GM18870 (cell line): ENCODE data around the gene CSAD.

Experiments used
- ATAC-seq: cut with Tn5 transposase; IDR thresholded peaks from one replicate; pipeline ENCODE4 v1.9.1; 2021; ENCODE audit warnings: moderate library complexity; ENCODE audit not compliant: unreplicated experiment

Gene CSAD

GRCh38 chr12:53151039-53151438 is 29.7 kb downstream of the CSAD start:
- no peak for ATAC-seq

DNA sequence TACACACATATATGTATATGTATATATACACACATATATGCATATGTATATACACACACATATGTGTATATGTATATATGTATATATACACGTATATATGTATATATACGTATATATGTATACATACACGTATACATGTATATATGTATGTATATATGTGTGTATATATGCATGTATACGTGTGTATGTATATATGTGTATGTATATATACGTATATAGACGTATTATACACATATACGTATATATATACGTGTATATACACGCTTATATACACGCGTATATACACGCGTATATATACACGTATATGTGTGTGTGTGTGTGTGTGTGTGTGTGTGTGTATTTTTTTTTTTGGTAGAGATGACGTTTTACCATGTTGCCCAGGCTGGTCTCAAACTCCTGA is 33.1 kb downstream of the CSAD start:
- no peak for ATAC-seq

DNA sequence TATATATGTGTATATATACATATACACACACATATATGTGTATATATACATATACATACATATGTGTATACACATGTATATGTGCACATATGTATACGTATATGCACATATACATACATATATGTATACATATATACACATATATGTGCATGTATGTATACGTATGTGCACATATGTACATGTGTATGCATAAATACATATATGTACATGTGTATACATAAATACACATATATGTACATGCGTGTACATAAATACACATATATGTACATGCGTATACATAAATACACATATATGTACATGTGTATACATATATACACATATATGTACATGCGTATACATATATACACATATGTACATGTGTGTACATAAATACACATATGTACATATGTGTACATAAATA is 33.5 kb downstream of the CSAD start:
- ATAC-seq = no peak

- no peak for ATAC-seq
Observed at GRCh38 chr12:53145383-53146260, 35.1 kb downstream of the CSAD start.

DNA sequence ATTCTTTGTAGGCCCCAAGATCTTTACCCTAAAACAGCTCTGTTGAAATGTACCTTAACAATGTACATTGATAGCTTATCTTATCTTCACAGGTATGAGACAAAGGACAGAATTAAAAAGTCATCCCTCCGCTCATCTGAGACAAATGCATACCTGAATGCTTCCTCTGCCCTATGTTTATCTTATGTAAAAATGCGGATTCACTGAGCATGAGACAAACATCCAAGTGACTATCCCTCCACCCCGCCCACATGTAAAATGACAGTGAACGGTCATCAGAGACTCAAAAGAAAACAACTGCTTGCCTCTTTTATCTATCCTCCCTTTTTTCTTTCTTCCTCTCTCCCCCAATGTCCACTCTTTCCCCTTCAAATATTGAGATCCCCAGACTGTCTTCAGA is 37.4 kb downstream of the CSAD start:
- no peak for ATAC-seq

GRCh38 chr12:53133722-53134121 is 47.0 kb downstream of the CSAD start:
- no peak for ATAC-seq

GRCh38 chr12:53131844-53132243 is 48.9 kb downstream of the CSAD start:
- no peak for ATAC-seq

- ATAC-seq = no peak
Observed at GRCh38 chr12:53128780-53129569, 51.8 kb downstream of the CSAD start.

DNA sequence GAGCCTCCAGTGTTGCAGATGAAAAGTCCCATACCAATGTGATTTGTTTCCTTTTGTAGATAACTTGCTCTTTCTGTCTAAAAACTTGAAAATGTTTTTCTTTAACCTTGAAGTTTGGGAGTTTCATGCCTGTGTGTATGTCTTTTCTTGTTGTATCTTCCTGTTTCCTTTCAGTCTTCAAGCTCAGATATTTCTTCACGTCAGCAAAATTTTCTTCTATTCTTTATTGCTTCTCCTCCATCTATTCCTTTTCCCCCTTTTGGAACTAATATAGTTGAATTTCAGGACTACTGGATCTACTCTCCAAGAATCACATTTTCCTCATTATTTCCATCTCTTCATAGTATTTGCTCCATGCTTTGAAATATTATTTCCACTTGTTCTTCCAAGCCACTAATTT is 53.6 kb downstream of the CSAD start:
- no peak for ATAC-seq

- no peak for ATAC-seq
Observed at GRCh38 chr12:53124352-53124723, 56.4 kb downstream of the CSAD start.

DNA sequence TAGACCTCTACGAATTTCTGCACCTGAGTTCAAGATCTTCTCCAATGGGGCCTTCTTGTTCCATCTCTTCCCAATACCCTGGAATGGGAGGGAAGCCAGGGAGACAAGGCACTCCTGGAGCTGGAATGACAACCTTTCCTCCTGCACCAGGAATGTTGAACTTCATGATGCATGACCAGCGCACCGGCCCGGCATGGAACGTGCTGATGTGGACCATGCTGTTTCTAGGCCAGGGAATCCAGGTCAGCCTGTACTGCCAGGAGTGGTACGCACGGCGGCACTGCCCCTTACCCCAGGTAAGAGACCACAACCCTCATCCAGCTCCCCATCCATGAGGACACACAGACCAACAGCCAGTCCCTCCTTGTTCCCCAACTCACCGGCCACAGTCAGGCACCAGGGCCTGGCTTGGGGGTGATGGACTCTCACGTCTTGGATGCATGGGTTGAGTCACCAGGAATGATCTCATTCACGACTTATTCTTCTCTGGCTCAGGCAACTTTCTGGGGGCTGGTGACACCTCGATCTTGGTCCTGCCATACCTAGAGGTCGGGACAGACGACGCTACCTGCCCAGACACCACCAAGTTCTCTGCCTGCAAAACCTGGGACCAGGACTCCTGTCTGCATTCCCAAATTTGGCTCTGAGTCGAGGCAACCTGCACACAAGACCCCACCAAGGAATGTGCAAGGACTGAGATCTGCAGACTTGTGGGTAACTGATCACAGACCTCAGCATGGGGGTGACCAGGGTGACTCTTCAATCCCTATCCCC is 57.0 kb downstream of the CSAD start:
- no peak for ATAC-seq

DNA sequence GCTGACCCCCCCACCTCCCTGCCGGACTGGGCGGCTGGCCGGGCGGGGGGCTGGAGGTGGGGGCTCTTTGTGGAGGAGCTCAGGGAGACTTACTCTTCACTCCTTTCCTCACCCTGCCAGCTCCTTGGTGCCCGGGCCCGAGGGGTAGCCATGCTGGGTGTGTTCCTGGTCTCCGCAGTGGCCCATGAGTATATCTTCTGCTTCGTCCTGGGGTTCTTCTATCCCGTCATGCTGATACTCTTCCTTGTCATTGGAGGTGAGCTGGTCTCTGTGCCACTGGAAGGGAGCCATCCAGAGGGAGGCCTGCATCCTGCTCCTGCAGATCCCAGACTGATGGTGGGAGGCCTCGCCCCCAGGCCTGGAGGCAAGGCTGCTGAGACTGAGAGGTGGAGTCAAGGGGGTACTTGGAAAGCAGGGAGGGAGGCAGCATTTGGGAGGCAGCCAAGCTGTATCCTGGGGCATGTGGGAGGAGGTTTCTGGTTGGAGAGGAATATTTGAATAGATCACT is 57.7 kb downstream of the CSAD start:
- ATAC-seq = no peak

GRCh38 chr12:53120685-53121525 is 59.8 kb downstream of the CSAD start:
- no peak for ATAC-seq

DNA sequence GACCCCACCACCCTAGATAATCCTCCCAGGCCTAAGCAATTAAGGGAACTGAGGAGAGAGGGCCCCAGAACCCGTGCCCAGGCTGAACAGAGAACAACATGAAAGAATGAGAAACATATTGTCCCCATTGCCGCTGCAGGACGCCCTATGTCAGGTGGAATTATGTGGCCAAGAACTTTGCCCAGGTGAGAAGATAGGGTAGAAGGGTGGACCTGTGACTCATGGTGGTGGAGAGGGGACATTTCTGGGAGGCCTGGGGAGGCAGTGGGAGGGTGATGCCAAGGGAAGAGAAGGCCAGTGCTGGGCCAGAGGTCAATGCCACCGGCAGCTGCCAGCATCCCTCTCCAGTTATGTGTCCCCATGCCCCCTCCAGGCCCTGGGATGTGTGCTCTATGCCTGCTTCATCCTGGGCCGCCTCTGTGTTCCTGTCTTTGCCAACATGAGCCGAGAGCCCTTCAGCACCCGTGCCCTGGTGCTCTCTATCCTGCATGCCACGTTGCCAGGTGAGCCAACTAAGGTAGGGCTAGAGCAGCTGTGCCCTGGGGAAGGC is 61.9 kb downstream of the CSAD start:
- no peak for ATAC-seq

DNA sequence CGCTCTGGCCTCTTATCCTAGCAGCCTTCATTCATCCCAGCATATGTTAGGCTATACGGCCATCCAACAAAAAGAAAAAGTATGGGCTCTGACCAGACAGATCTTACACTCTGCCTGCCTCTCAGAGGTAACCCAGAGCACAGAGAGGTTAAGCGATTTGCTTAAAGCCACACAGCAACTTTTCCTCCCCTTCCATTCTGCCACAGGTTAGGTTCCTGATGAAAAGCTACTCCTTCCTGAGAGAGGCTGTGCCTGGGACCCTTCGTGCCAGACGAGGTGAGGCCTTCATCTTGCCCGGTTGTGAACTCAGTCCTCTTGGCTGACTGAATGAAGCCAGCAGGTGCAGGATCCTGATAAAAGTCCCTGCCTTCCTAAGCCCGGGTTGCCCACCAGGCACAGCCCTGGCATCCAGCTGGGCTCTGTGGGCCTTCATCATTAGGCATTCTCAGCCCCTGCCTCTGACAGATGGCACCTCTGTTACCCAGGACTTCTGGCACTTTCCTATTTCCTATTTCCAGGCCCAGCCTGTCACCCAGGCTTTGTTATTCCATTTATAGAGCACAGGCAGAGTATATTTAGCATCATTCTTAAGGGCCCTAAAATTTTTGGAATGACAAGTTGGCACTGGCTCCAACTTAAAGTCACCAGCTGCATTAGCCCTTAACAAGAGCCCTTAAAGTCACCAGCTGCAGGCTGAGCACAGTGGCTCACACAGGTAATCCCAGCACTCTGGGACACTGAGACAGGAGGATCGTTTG is 64.7 kb downstream of the CSAD start:
- no peak for ATAC-seq

DNA sequence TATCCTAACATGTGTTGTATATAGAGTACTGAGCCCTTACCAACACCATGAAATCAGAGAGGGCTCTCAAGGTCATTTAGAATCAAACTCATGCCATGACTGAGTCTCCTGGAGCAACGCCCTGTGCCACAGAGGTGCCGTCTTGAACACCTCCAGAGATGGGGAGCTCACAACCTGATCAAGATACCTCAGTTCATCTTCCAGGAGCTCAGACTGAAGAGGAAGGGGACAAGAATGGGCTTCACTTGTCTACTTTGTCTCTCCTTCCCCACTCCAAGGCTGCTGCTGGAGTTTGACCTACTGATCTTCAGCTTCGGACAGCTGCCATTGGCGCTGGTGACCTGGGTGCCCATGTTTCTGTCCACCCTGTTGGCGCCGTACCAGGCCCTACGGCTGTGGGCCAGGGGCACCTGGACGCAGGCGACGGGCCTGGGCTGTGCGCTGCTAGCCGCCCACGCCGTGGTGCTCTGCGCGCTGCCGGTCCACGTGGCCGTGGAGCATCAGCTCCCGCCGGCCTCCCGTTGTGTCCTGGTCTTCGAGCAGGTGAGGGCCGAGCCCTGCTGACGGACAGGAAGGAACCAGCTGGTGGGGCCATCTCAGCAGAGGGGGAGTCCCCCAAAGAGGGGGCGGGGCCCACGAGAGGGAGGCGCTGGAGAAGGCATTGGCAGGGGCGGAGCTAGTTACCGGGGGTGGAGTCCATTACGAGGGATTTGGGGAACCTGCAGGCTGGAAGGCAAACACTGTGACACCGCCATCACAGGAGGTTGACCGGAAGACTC is 65.4 kb downstream of the CSAD start:
- no peak for ATAC-seq

GRCh38 chr12:53113951-53114350 is 66.8 kb downstream of the CSAD start:
- ATAC-seq = no peak

DNA sequence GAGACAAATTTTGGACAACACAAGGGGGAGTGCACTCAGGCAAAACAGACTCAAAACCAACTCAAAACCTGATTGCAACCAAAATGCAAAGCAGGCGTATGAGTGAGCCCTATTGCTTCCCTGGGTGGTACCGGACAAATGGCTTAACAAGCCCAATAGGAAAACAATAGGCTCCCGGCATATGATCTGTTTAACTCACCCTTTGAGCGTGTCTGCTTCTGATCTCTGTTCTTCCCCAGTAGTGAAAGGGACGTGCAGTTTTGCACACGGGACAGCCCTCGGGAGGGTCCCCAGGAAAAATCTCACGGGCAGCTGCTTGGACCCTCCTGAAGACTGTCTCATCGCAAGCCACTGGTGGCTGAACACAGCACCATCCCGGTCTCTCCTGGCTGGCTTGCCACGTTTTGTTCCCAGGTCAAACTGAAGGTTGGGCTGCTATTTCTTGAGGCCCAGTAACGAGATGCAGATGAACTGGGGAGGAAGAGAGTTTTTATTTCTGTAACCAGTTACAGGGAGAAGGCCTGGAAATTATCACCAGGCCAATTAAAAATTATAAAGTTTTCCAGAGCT is 67.5 kb downstream of the CSAD start:
- no peak for ATAC-seq
